DND-41 (cell line): Measurements from ENCODE around the gene SLC25A26.

Experiments
- CTCF ChIP-seq: IDR thresholded peaks from 2 replicates; pipeline ENCODE4 v1.5.1; 2012; ENCODE audit warnings: borderline replicate concordance, low read length, moderate library complexity, mild to moderate bottlenecking; ENCODE audit not compliant: poor library complexity, severe bottlenecking; ENCODE audit errors: extremely low read depth
- EZH2 ChIP-seq: IDR thresholded peaks from 3 replicates; pipeline ENCODE4 v1.6.1; 2012; ENCODE audit warnings: borderline replicate concordance, low read depth, mild to moderate bottlenecking, moderate library complexity, low read length, inconsistent platforms; ENCODE audit not compliant: severe bottlenecking

- TF ChIP-seq CTCF (no peak), EZH2 (no peak)
Measured at GRCh38 chr3:66355997-66356396, 135.2 kb downstream of the SLC25A26 start.
